Heart left ventricle (tissue), 13 donors: ENCODE results near the gene TRMU.
"Not testable (repeated sequence)": the region's sequence is repeated elsewhere in the genome, so short reads cannot be mapped to it uniquely, and the experiment has no call there.

ENCODE experiments used
- CTCF ChIP-seq, 12 donors: fragments of 200-600 bp; sonication (generic) in 4 of 12; IDR thresholded peaks; one replicate each; pipeline versions ENCODE4 v1.5.0 to v1.8.0; 2018 to 2022; ENCODE audit warnings: antibody characterized with exemption in 12 of 12, mild to moderate bottlenecking in 5 of 12
- POLR2A ChIP-seq, 2 donors: fragments of 450-650 bp; IDR thresholded peaks; one replicate each; pipeline ENCODE4 v1.6.1; 2017; ENCODE audit warnings: antibody characterized with exemption in 2 of 2, mild to moderate bottlenecking in 2 of 2, moderate library complexity in 2 of 2
- donor health status: ischemic (EF 13 %, LVEDD 7.1; RV severe dilation, severe dysfunction).
- donor health status: DM: no; HTN: yes; CAD: no.
- donor health status: DM: no; HTN: no; CAD: no.
- donor health status: ischemic (EF 25% LVEDD 6.9; RV normal size, moderate dysfunction).
- donor health status: ischemic (EF 25% LVEDD 5.7; RV mildly dilated, moderate dysfunction).
- donor health status: ischemic (EF 35%, LVEDD 5.7; RV mildly dilated, moderate dysfunction).
- donor health status: nonischemic (EF 11% LVEDD 7.7; RV severe dilation, severe dysfunction).
- donor health status: DM: yes; HTN: yes; CAD: no.
- donor health status: PGD.
- donor health status: ischemic (EF 29% LVEDD 5.4; RV normal size, mild dysfunction).
- donor health status: nonischemic (EF 23%, LVEDD 6.1; RV moderate dilation, normal function).

GRCh38 chr22:46397049-46397448, 61.5 kb downstream of the TRMU start:
- not testable (repeated sequence) for TF ChIP-seq CTCF, POLR2A (IDR thresholded peaks at IDR 0.05)
